Heart left ventricle (tissue), 16 donors: Measurements from ENCODE around the gene LMCD1. TPM values are rescaled to one million over a fixed set of nuclear protein-coding genes. Genes with fewer than 3 reads are reported as not detected.

Experiments used
- ATAC-seq, 4 donors: fragments of 200-7000 bp; cut with Tn5 transposase; one replicate each; pipeline ENCODE4 v1.9.1; 2020 to 2022; ENCODE audit warnings: moderate library complexity in 4 of 4, mild to moderate bottlenecking in 3 of 4, moderate number of reproducible peaks in 1 of 4
- DNase-seq, 5 donors: peaks; one replicate each; pipeline ENCODE4 v3.0.0-alpha.2; 2020
- H3K27ac ChIP-seq, 12 donors: fragments of 200-600 bp; sonication (generic) in 4 of 12; one replicate each; pipeline versions ENCODE4 v1.5.0 to v1.8.0; 2016 to 2022; ENCODE audit warnings: mild to moderate bottlenecking in 2 of 12
- H3K27me3 ChIP-seq, 9 donors: fragments of 200-600 bp; sonication (generic) in 2 of 9; one replicate each; pipeline versions ENCODE4 v1.5.1 to v1.8.0; 2016 to 2022; ENCODE audit warnings: mild to moderate bottlenecking in 3 of 9
- H3K36me3 ChIP-seq, 9 donors: fragments of 200-600 bp; sonication (generic) in 2 of 9; one replicate each; pipeline versions ENCODE4 v1.5.0 to v1.8.0; 2018 to 2022; ENCODE audit warnings: mild to moderate bottlenecking in 2 of 9
- H3K4me1 ChIP-seq, 12 donors: fragments of 200-600 bp; sonication (generic) in 4 of 12; one replicate each; pipeline versions ENCODE4 v1.5.0 to v1.8.0; 2016 to 2022; ENCODE audit warnings: mild to moderate bottlenecking in 3 of 12
- H3K4me3 ChIP-seq, 12 donors: fragments of 200-600 bp; sonication (generic) in 4 of 12; one replicate each; pipeline versions ENCODE4 v1.5.0 to v1.8.0; 2017 to 2022; ENCODE audit warnings: mild to moderate bottlenecking in 9 of 12, moderate library complexity in 4 of 12
- H3K9me3 ChIP-seq, 12 donors: fragments of 200-600 bp; sonication (generic) in 4 of 12; one replicate each; pipeline versions ENCODE4 v1.5.0 to v1.8.0; 2016 to 2022; ENCODE audit warnings: mild to moderate bottlenecking in 1 of 12
- CTCF ChIP-seq, 12 donors: fragments of 200-600 bp; sonication (generic) in 4 of 12; IDR thresholded peaks; one replicate each; pipeline versions ENCODE4 v1.5.0 to v1.8.0; 2018 to 2022; ENCODE audit warnings: antibody characterized with exemption in 12 of 12, mild to moderate bottlenecking in 5 of 12
- POLR2A ChIP-seq, 2 donors: fragments of 450-650 bp; IDR thresholded peaks; one replicate each; pipeline ENCODE4 v1.6.1; 2017; ENCODE audit warnings: antibody characterized with exemption in 2 of 2, mild to moderate bottlenecking in 2 of 2, moderate library complexity in 2 of 2
- WGBS, 4 donors: extraction: QIAGEN DNeasy Blood & Tissue Kit in 2 of 4; methylation state at CpG; one replicate each; pipeline versions ENCODE4 v1.1.5 to v1.1.7; 2013 to 2018; 5-methylcytosine and 5-hydroxymethylcytosine counted together
- intact Hi-C, 10 donors: fragments of 100-400 bp; cut with DNase I; formaldehyde crosslinking; loops; one replicate each; pipeline versions ENCODE4 v1.11.1 to v1.14.2; 2022
- polyA plus RNA-seq, 2 donors: library from polyadenylated mRNA; stranded (reverse); fragments of 200-250 nt; gene quantifications; one replicate each; pipeline ENCODE4 v1.2.3, GENCODE V29; 2013
- total RNA-seq, 9 donors: library from RNA; depleted of rRNA in 2 of 9; stranded (reverse); fragments of >200 nt in 2 of 9; fragmentation: NEBNext Ultra II Directional in 3 of 9; extraction: Animal tissue kit (Norgen Biotek cat#: 25700) in 3 of 9; gene quantifications; one replicate each; pipeline versions ENCODE4 v1.1.0 to v1.2.4, GENCODE V29; 2016 to 2023
- donor health status: ischemic (EF 13 %, LVEDD 7.1; RV severe dilation, severe dysfunction).
- donor health status: healthy with polysubstance abuse.
- donor health status: DM: no; HTN: yes; CAD: no.
- donor health status: DM: no; HTN: no; CAD: no.
- donor health status: ischemic (EF 25% LVEDD 6.9; RV normal size, moderate dysfunction).
- donor health status: ischemic (EF 25% LVEDD 5.7; RV mildly dilated, moderate dysfunction).
- donor health status: healthy.
- donor health status: DM: yes; HTN: yes; CAD: no.
- donor health status: ischemic (EF 35%, LVEDD 5.7; RV mildly dilated, moderate dysfunction).
- donor health status: nonischemic (EF 11% LVEDD 7.7; RV severe dilation, severe dysfunction).
- donor health status: DM: yes; HTN: yes; CAD: no.
- donor health status: PGD.
- donor health status: ischemic (EF 29% LVEDD 5.4; RV normal size, mild dysfunction).
- donor health status: nonischemic (EF 23%, LVEDD 6.1; RV moderate dilation, normal function).

Gene LMCD1
- total and polyA plus RNA-seq, 11 donors = 34.9 to 661 (median 54.6) TPM

GRCh38 chr3:8503871-8504610 is 2.4 kb downstream of the LMCD1 start:
- Histone ChIP-seq H3K27me3 (no peaks in the 10 kb centered on the region), H3K36me3 (peaks cover 0 to 12% (median 3%) of the 10 kb centered on the region in 9 donors), H3K27ac (peak overlapping the region in 11 of 12 donors; percentile 70 to 88 (median 81)), H3K9me3 (no peaks in the 10 kb centered on the region), H3K4me3 (peak overlapping the region in 10 of 12 donors; percentile 2 to 73 (median 50)), H3K4me1 (peaks cover 8 to 93% (median 74%) of the 10 kb centered on the region in 12 donors)
- ATAC-seq (no peak), DNase-seq (no peak)
- TF ChIP-seq POLR2A (IDR thresholded peaks at IDR 0.05) (no peak), CTCF (IDR thresholded peaks at IDR 0.05) (no peak)
- intact Hi-C loops = loop anchor here in 7 of 10 donors (5.0 to 10.0 kb wide), 4 partner anchors 53 to 62 kb away; no protein-coding TSS in a partner anchor
- 31 to 50% (median 41%) methylated on average over 8 of the region's 8 CpGs for WGBS, 4 donors

GRCh38 chr3:8504611-8504973 is 3.0 kb downstream of the LMCD1 start:
- ATAC-seq (no peak), DNase-seq (no peak)
- TF ChIP-seq POLR2A (IDR thresholded peaks at IDR 0.05) (no peak), CTCF (IDR thresholded peaks at IDR 0.05) (no peak)
- peaks cover 0 to 15% (median 3%) of the 10 kb centered on the region in 9 donors for H3K36me3 ChIP-seq
- 53 to 74% (median 65%) methylated on average over 4 of the region's 4 CpGs for WGBS, 4 donors
- H3K4me1 ChIP-seq = peaks cover 8 to 93% (median 72%) of the 10 kb centered on the region in 12 donors
- peak overlapping the region in 11 of 12 donors; percentile 70 to 88 (median 81) for H3K27ac ChIP-seq
- no peaks in the 10 kb centered on the region for H3K9me3 ChIP-seq
- H3K4me3 ChIP-seq = peak overlapping the region in 9 of 12 donors; percentile 45 to 73 (median 51)
- H3K27me3 ChIP-seq = no peaks in the 10 kb centered on the region
- intact Hi-C loops = loop anchor here in 7 of 10 donors (5.0 to 10.0 kb wide), 4 partner anchors 53 to 62 kb away; no protein-coding TSS in a partner anchor

GRCh38 chr3:8505621-8506020 is 4.0 kb downstream of the LMCD1 start:
- Histone ChIP-seq H3K36me3 (peaks cover 0 to 22% (median 3%) of the 10 kb centered on the region in 9 donors), H3K27ac (peak overlapping the region in 11 of 12 donors; percentile 33 to 84 (median 71)), H3K4me3 (peak overlapping the region in 4 of 12 donors; percentile 0 to 73 (median 30)), H3K4me1 (peaks cover 8 to 87% (median 66%) of the 10 kb centered on the region in 12 donors), H3K9me3 (no peaks in the 10 kb centered on the region), H3K27me3 (no peaks in the 10 kb centered on the region)
- DNase-seq (no peak), ATAC-seq (no peak)
- intact Hi-C loops = loop anchor here in 4 of 10 donors (5.0 to 10.0 kb wide), 3 partner anchors 42 to 61 kb away; no protein-coding TSS in a partner anchor
- TF ChIP-seq CTCF (IDR thresholded peaks at IDR 0.05) (no peak), POLR2A (IDR thresholded peaks at IDR 0.05) (no peak)
- WGBS, 4 donors = 4 to 19% (median 14%) methylated on average over 3 of the region's 3 CpGs

GRCh38 chr3:8506571-8507061 is 5.0 kb downstream of the LMCD1 start:
- peaks cover 0 to 32% (median 9%) of the 10 kb centered on the region in 9 donors for H3K36me3 ChIP-seq
- H3K9me3 ChIP-seq = no peaks in the 10 kb centered on the region
- intact Hi-C loops = loop anchor here in 4 of 10 donors (5.0 to 10.0 kb wide), 3 partner anchors 41 to 62 kb away; no protein-coding TSS in a partner anchor
- H3K27ac ChIP-seq = peak overlapping the region; percentile 14 to 84 (median 70)
- no peaks in the 10 kb centered on the region for H3K27me3 ChIP-seq
- H3K4me1 ChIP-seq = peaks cover 8 to 87% (median 63%) of the 10 kb centered on the region in 12 donors
- ATAC-seq (peak in 2 of 4 donors; percentile 26 to 31), DNase-seq (no peak)
- H3K4me3 ChIP-seq = peak overlapping the region in 4 of 12 donors; percentile 0 to 59 (median 4)
- WGBS, 4 donors = 28 to 40% (median 32%) methylated on average over 6 of the region's 6 CpGs
- no peak for TF ChIP-seq POLR2A (IDR thresholded peaks at IDR 0.05)
- no peak for TF ChIP-seq CTCF (IDR thresholded peaks at IDR 0.05)
